OCI-LY7 (cell line): Measurements from ENCODE around the gene GNB1. TPM values are rescaled to one million over a fixed set of nuclear protein-coding genes. Genes with fewer than 3 reads are reported as not detected.

Source experiments
- BruUV-seq: library from RNA; stranded (reverse); fragments of 400-500 nt; replicated peaks from 2 replicates; lab custom pipeline; 2021; lab: Mats Ljungman, UMichigan
- CTCF ChIA-PET: fragments of 300-600 bp; sonication (Branson Sonifier 250); formaldehyde crosslinking; loops from one replicate; lab custom pipeline; 2022; ENCODE audit warnings: antibody characterized with exemption; ENCODE audit not compliant: unreplicated experiment; lab: Charles Lee
- POLR2A ChIA-PET: fragments of 300-600 bp; sonication (Branson Sonifier 250); formaldehyde crosslinking; loops from one replicate; lab custom pipeline; 2022; ENCODE audit warnings: antibody characterized with exemption; lab: Charles Lee
- DNase-seq: peaks from one replicate; pipeline ENCODE4 v3.0.0-alpha.2; 2015; ENCODE audit warnings: low spot score
- H2AFZ ChIP-seq: fragments of 200-600 bp; sonication (generic), shearing (Covaris generic); 2 replicates; pipeline ENCODE4 v1.6.1; 2014; ENCODE audit warnings: mild to moderate bottlenecking, antibody characterized with exemption, low read length, moderate library complexity
- H3K27ac ChIP-seq: fragments of 200-600 bp; sonication (generic); 2 replicates; pipeline ENCODE4 v1.5.1; 2014; ENCODE audit warnings: mixed run types, low read depth, mild to moderate bottlenecking, moderate library complexity, low read length, inconsistent platforms; ENCODE audit not compliant: poor library complexity, severe bottlenecking
- H3K36me3 ChIP-seq: fragments of 200-600 bp; sonication (generic); 2 replicates; pipeline ENCODE4 v1.6.1; 2014; ENCODE audit warnings: mild to moderate bottlenecking, antibody characterized with exemption, low read length, moderate library complexity, mixed read lengths; ENCODE audit not compliant: insufficient read depth
- H3K4me1 ChIP-seq: fragments of 200-600 bp; sonication (generic); 2 replicates; pipeline ENCODE4 v1.5.1; 2014; ENCODE audit warnings: mild to moderate bottlenecking, low read length; ENCODE audit not compliant: insufficient read depth, poor library complexity, severe bottlenecking
- H3K4me2 ChIP-seq: fragments of 200-600 bp; sonication (generic); 2 replicates; pipeline ENCODE4 v1.6.1; 2014; ENCODE audit warnings: mild to moderate bottlenecking, low read length
- H3K4me3 ChIP-seq: fragments of 200-600 bp; sonication (generic); 2 replicates; pipeline ENCODE4 v1.5.1; 2014; ENCODE audit warnings: mild to moderate bottlenecking, low read depth, low read length; ENCODE audit not compliant: poor library complexity, severe bottlenecking
- H3K79me2 ChIP-seq: fragments of 200-600 bp; sonication (generic); 2 replicates; pipeline ENCODE4 v1.6.1; 2016; ENCODE audit warnings: low read depth, mild to moderate bottlenecking, low read length, moderate library complexity, mixed read lengths; ENCODE audit not compliant: insufficient read depth
- H3K9me2 ChIP-seq: fragments of 200-600 bp; sonication (generic); 2 replicates; pipeline ENCODE4 v1.6.1; 2016; ENCODE audit warnings: mild to moderate bottlenecking, low read length, mixed read lengths; ENCODE audit not compliant: insufficient read depth
- H3K9me3 ChIP-seq: fragments of 200-600 bp; sonication (generic); 2 replicates; pipeline ENCODE4 v1.6.1; 2014; ENCODE audit warnings: mild to moderate bottlenecking, mixed run types, low read length, mixed read lengths
- H4K20me1 ChIP-seq: fragments of 200-600 bp; sonication (generic); 2 replicates; pipeline ENCODE4 v1.6.1; 2014; ENCODE audit warnings: mild to moderate bottlenecking, antibody characterized with exemption, low read length, moderate library complexity, mixed read lengths; ENCODE audit not compliant: insufficient read depth
- CTCF ChIP-seq: fragments of 200-600 bp; sonication (generic); conservative IDR thresholded peaks from 2 replicates; pipeline ENCODE4 v1.5.1; 2014; ENCODE audit warnings: mild to moderate bottlenecking, antibody characterized with exemption, low read length, moderate library complexity, mixed read lengths
- EZH2phosphoT487 ChIP-seq: fragments of 200-600 bp; sonication (generic); IDR thresholded peaks from 2 replicates; pipeline ENCODE4 v1.6.1; 2018; ENCODE audit warnings: low read depth, borderline replicate concordance, mild to moderate bottlenecking, mixed run types, antibody characterized with exemption, low read length, moderate library complexity, mixed read lengths
- intact Hi-C: fragments of 100-400 bp; cut with micrococcal nuclease; formaldehyde crosslinking; loops from one replicate; pipeline ENCODE4 v1.10.0; 2022; ENCODE audit not compliant: unreplicated experiment
- total RNA-seq, 2 experiments: library from RNA; depleted of rRNA in 1 of 2; stranded (reverse); fragments of >200 nt in 1 of 2; shearing (Covaris generic) in 1 of 2; gene quantifications; 2 replicates each; pipeline ENCODE4 v1.2.3, GENCODE V29; 2014 to 2022

Gene GNB1
- total RNA-seq, 2 experiments from 2014 or later: 101 to 502 TPM

DNA sequence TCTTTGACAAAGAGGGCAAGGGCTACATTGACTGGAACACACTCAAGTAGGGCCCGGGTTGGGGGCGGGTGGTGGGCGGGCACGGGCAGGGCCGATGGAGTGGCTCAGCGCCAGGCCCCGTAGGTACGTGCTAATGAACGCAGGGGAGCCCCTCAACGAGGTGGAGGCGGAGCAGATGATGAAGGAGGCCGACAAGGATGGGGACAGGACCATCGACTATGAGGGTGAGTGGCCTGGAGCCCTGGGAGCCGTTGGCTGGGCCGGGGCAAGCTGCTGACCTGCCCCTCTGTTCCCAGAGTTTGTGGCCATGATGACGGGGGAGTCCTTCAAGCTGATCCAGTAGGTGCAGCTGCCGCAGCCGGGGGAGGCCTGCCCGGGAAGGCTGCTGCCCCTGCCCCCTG is 26.0 kb upstream of the GNB1 start:
- CTCF ChIA-PET: no interaction called here
- intact Hi-C loops: no loop called here

DNA sequence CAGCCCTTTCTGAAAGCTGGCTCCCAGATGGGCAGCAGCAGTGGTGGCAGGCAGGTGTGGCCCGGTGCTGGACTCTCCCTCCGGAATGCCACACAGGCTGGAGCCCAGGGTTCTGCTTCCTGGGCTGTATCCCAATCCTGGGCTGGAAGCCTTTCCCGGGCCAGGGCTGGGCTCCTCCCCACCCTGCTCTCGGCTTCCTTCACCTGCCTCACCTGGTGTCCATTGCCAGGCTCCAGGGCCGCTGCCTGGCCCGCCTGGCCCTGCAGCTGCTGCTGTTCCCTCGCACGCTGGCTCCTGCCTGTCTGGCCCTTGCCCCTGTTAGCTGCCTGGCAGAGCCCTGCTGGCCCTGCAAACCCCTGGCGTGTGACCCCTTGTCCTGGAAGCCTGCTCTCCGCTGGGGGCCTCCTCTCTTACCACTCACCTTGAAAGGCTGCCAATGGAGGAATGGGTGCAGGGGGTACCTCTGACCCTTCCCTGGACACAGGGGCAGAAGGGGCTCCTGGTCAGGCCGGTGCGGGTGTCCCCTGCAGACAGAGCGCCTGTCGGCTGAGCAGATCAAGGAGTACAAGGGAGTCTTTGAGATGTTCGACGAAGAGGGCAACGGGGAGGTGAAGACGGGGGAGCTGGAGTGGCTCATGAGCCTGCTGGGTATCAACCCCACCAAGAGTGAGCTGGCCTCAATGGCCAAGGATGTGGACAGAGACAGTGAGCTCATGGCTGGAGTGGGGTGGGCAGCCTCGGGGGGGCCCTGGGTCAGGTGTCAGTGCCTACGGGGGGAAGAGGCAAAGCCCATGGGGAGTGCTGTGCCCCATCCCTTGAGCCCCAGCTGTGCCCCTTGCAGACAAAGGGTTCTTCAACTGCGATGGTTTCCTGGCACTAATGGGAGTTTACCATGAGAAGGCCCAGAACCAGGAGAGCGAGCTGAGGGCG is 25.3 kb upstream of the GNB1 start:
- DNase-seq: no peak
- Histone ChIP-seq H3K9me3 (no peaks in the 10 kb centered on the region), H3K4me3 (no peak overlapping the region), H3K4me1 (peaks cover 12% of the 10 kb centered on the region), H3K4me2 (no peak overlapping the region), H3K36me3 (no peaks in the 10 kb centered on the region), H3K79me2 (no peaks in the 10 kb centered on the region), H4K20me1 (no peaks in the 10 kb centered on the region), H3K9me2 (no peaks in the 10 kb centered on the region), H2AFZ (no peak overlapping the region), H3K27ac (no peak overlapping the region)
- intact Hi-C loops: no loop called here
- ChIA-PET CTCF (no interaction called here), POLR2A (no interaction called here)
- TF ChIP-seq EZH2phosphoT487: no peak
- TF ChIP-seq CTCF: no peak
- BruUV-seq: no TSS peak

More for the DNA sequence above, 26.0 kb upstream of the GNB1 start:
- Histone ChIP-seq H4K20me1 (no peaks in the 10 kb centered on the region), H3K9me3 (no peaks in the 10 kb centered on the region), H3K27ac (no peak overlapping the region), H3K4me2 (no peak overlapping the region), H2AFZ (no peak overlapping the region), H3K4me3 (no peak overlapping the region), H3K9me2 (no peaks in the 10 kb centered on the region), H3K4me1 (peaks cover 12% of the 10 kb centered on the region), H3K36me3 (no peaks in the 10 kb centered on the region), H3K79me2 (no peaks in the 10 kb centered on the region)
- no peak for DNase-seq
- BruUV-seq: no TSS peak
- POLR2A ChIA-PET: no interaction called here
- no peak for TF ChIP-seq EZH2phosphoT487
- TF ChIP-seq CTCF: no peak
